Measurements from ENCODE around the gene EPDR1.
A peak's percentile ranks its signal among the peaks of the same experiment; 100 is the strongest.

The EPDR1 gene

GRCh38 chr7:37915438-37915837, 5.0 kb upstream of the EPDR1 start:
- no peak overlapping the region for H3K9ac ChIP-seq (ENCODE audit: low read length)
- H4K20me1 ChIP-seq (ENCODE audit: low read depth, low read length) = no peaks in the 10 kb centered on the region
- no peak overlapping the region for H3K4me3 ChIP-seq (ENCODE audit: insufficient read depth, low read length, poor library complexity, severe bottlenecking)
- no peak overlapping the region for H3K4me2 ChIP-seq (ENCODE audit: low read depth, low read length, poor library complexity, severe bottlenecking)
- H3F3A ChIP-seq (ENCODE audit: insufficient read depth) = no peaks in the 10 kb centered on the region
- H3K27ac ChIP-seq (ENCODE audit: low read depth, low read length) = no peak overlapping the region
- no peaks in the 10 kb centered on the region for H3K9me3 ChIP-seq (ENCODE audit: insufficient read depth, low read length)
- no peaks in the 10 kb centered on the region for H3K27me3 ChIP-seq (ENCODE audit: low read length)
- no peaks in the 10 kb centered on the region for H3K79me2 ChIP-seq (ENCODE audit: insufficient read depth, low read length)
- no peaks in the 10 kb centered on the region for H3K9me2 ChIP-seq (replicated peaks; ENCODE audit: insufficient read depth, low read length)
- no peak overlapping the region for H2AFZ ChIP-seq (ENCODE audit: low read depth, low read length, severe bottlenecking)
- TF ChIP-seq EZH2phosphoT487 (conservative IDR thresholded peaks at IDR 0.05; ENCODE audit: low read length) (no peak), CTCF (IDR thresholded peaks at IDR 0.05; ENCODE audit: insufficient read depth, low read length, poor library complexity, severe bottlenecking) (no peak)
- no peaks in the 10 kb centered on the region for H3K36me3 ChIP-seq (ENCODE audit: low read length)

- no peak overlapping the region for H2AFZ ChIP-seq (ENCODE audit: low read depth, low read length, severe bottlenecking)
- no peak overlapping the region for H3K4me2 ChIP-seq (ENCODE audit: low read depth, low read length, poor library complexity, severe bottlenecking)
- H3K27me3 ChIP-seq (ENCODE audit: low read length) = no peaks in the 10 kb centered on the region
- H3K36me3 ChIP-seq (ENCODE audit: low read length) = no peaks in the 10 kb centered on the region
- H3K9me2 ChIP-seq (replicated peaks; ENCODE audit: insufficient read depth, low read length) = no peaks in the 10 kb centered on the region
- H3K79me2 ChIP-seq (ENCODE audit: insufficient read depth, low read length) = no peaks in the 10 kb centered on the region
- H3F3A ChIP-seq (ENCODE audit: insufficient read depth) = no peaks in the 10 kb centered on the region
- no peak overlapping the region for H3K4me3 ChIP-seq (ENCODE audit: insufficient read depth, low read length, poor library complexity, severe bottlenecking)
- no peak for TF ChIP-seq CTCF (IDR thresholded peaks at IDR 0.05; ENCODE audit: insufficient read depth, low read length, poor library complexity, severe bottlenecking)
- no peak for TF ChIP-seq EZH2phosphoT487 (conservative IDR thresholded peaks at IDR 0.05; ENCODE audit: low read length)
- H4K20me1 ChIP-seq (ENCODE audit: low read depth, low read length) = no peaks in the 10 kb centered on the region
- no peaks in the 10 kb centered on the region for H3K9me3 ChIP-seq (ENCODE audit: insufficient read depth, low read length)
- no peak overlapping the region for H3K27ac ChIP-seq (ENCODE audit: low read depth, low read length)
- no peak overlapping the region for H3K9ac ChIP-seq (ENCODE audit: low read length)
Observed at GRCh38 chr7:37916017-37916672, 4.3 kb upstream of the EPDR1 start.

GRCh38 chr7:37916673-37917660, 3.5 kb upstream of the EPDR1 start, which contains the start of gene SFRP4:
Gene SFRP4, minus strand, starts transcription at chr7:37916817. Its CDS starts 280 bp downstream, at chr7:37916537.
- Histone ChIP-seq H2AFZ (ENCODE audit: low read depth, low read length, severe bottlenecking) (no peak within 1 kb of the TSS), H3K27ac (ENCODE audit: low read depth, low read length) (no peak within 1 kb of the TSS), H3K9me2 (replicated peaks; ENCODE audit: insufficient read depth, low read length) (no peaks in the 10 kb centered on the region), H3F3A (ENCODE audit: insufficient read depth) (no peaks in the 10 kb centered on the region), H3K9me3 (ENCODE audit: insufficient read depth, low read length) (no peaks in the 10 kb centered on the region), H3K4me2 (ENCODE audit: low read depth, low read length, poor library complexity, severe bottlenecking) (no peak within 1 kb of the TSS), H3K4me3 (ENCODE audit: insufficient read depth, low read length, poor library complexity, severe bottlenecking) (no peak within 1 kb of the TSS), H3K27me3 (ENCODE audit: low read length) (no peaks in the 10 kb centered on the region), H3K9ac (ENCODE audit: low read length) (no peak within 1 kb of the TSS), H3K36me3 (ENCODE audit: low read length) (no peaks in the 10 kb centered on the region), H3K79me2 (ENCODE audit: insufficient read depth, low read length) (no peaks in the 10 kb centered on the region), H4K20me1 (ENCODE audit: low read depth, low read length) (no peaks in the 10 kb centered on the region)
- TF ChIP-seq CTCF (IDR thresholded peaks at IDR 0.05; ENCODE audit: insufficient read depth, low read length, poor library complexity, severe bottlenecking) (peak; percentile 51), EZH2phosphoT487 (conservative IDR thresholded peaks at IDR 0.05; ENCODE audit: low read length) (no peak)

Data from SU-DHL-6 (cell line).